GM12875 (cell line): Measurements from ENCODE around the gene NNT.
"Not testable (repeated sequence)": the region's sequence is repeated elsewhere in the genome, so short reads cannot be mapped to it uniquely, and the experiment has no call there.

Experiments used
- H3K4me3 ChIP-seq: one replicate; pipeline ENCODE4 v1.5.1; 2011; ENCODE audit warnings: low read depth, low read length, control low read depth
- CTCF ChIP-seq: IDR thresholded peaks from 2 replicates; pipeline ENCODE4 v1.5.1; 2011; ENCODE audit warnings: low read depth, mild to moderate bottlenecking, control low read depth, inconsistent platforms, low read length, moderate library complexity, borderline replicate concordance; ENCODE audit not compliant: insufficient read depth

Gene NNT

DNA sequence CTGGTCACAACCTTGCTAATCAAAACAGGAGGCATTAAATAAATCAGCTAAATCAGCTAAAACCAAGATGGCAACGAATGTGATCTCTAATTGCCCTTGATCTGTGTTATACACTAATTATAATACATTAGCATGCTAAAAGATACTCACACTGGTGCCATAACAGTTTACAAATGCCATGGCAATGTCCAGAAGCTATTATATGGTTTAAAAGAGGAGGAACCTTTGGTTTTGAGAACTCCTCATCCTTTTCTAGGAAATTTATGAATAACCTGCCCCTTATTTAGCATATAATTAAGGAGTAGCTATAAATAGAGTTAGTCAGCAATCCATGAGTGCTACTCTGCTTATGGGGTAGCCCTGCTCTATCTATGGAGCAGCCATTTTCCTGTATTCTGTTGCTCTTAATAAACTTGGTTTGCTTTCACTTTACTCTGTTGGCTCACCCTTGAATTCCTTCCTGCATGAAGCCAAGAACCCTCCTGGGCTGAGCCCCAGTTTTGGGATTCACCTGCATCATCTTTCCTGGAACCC lies 18.7 kb upstream of the NNT start:
- TF ChIP-seq CTCF = no peak
- H3K4me3 ChIP-seq = no peak overlapping the region

GRCh38 chr5:43588842-43589241 lies 14.1 kb upstream of the NNT start:
- no peak for TF ChIP-seq CTCF
- peak overlapping the region; percentile 5 for H3K4me3 ChIP-seq

GRCh38 chr5:43589310-43589709 lies 13.7 kb upstream of the NNT start:
- no peak overlapping the region for H3K4me3 ChIP-seq
- no peak for TF ChIP-seq CTCF

GRCh38 chr5:43590700-43591099 lies 12.3 kb upstream of the NNT start:
- no peak for TF ChIP-seq CTCF
- no peak overlapping the region for H3K4me3 ChIP-seq

DNA sequence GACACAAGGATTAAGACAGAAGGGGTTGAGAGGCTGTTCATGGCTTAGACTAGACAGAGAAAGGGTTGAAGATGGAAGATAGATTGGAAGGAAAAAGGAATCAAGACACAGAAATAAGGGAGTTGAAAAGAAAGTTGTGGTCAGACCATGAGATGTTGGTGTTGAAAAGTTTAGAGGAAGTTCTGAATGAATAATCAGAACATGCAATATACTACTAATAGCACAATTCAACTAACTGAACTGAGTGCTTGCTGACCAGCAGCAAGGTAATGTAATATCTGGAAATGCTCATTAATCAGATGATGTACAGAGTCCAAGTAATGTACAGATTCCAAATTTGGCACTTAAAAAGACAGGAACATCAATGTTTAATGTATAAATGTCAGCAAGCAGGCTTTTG lies 10.6 kb upstream of the NNT start:
- no peak overlapping the region for H3K4me3 ChIP-seq
- TF ChIP-seq CTCF = no peak

DNA sequence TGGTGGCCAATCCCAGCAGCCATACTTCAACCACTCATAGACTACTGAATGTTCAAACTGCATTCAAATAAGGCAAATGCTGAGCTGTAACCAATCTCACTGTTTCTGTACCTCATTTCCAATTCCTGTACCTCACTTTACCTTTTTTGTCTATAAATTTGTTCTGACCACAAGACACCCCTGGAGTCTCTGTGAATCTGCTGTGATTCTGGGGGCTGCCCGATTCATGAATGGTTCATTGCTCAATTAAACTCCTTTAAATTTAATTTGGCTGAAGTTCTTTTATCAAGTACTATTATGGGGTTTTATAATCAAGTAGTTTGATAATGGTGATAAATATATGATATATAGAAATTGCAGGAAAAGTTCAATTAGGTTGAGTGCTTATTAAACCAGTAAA lies 4.1 kb upstream of the NNT start:
- H3K4me3 ChIP-seq = not testable (repeated sequence)

GRCh38 chr5:43601454-43602260 lies 1.3 kb upstream of the NNT start:
- peak overlapping the region; percentile 91 for H3K4me3 ChIP-seq
- no peak for TF ChIP-seq CTCF
